Epithelial cell of proximal tubule (primary cell): ENCODE measurements around the gene HINT3. TPM values are rescaled to one million over a fixed set of nuclear protein-coding genes. Genes with fewer than 3 reads are reported as not detected.
"Not testable (repeated sequence)": the region's sequence is repeated elsewhere in the genome, so short reads cannot be mapped to it uniquely, and the experiment has no call there.

Source experiments
- DNase-seq: peaks from one replicate; pipeline ENCODE4 v3.0.0-alpha.2; 2011; ENCODE audit warnings: low read depth
- H3K4me3 ChIP-seq: 2 replicates; pipeline ENCODE4 v1.5.1; 2011; ENCODE audit warnings: low read depth, mild to moderate bottlenecking, low read length
- total RNA-seq: library from RNA; depleted of rRNA; stranded (reverse); fragments of >200 nt; gene quantifications from 2 replicates; pipeline ENCODE4 v1.2.3, GENCODE V29; 2015
- TF ChIP-seq, protein P1 (sequence below): conservative IDR thresholded peaks from 2 replicates; pipeline ENCODE4 v1.5.1; 2012; ENCODE audit warnings: low read depth, mild to moderate bottlenecking, low read length

The HINT3 gene
- total RNA-seq, 1 donor from 2014 or later: 12.8 TPM

DNA sequence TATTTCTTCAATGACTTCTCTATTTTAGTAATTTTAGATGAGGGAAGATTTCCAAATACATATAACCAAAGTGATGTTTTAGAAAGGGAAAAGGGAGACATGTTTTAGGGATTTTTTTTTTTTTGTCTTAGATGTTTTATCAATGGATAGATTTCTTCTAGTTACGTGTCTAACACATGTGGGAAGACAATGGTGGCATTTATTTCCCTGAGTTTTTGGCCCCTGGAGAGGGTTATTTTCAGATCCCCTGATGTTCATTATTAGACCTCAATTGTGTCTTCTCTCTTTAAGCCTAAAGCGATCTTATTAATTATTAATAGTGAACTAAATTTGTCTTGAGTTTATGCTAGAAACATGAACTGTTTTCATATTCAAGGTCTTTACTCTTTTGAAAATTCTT lies 60.0 kb downstream of the HINT3 start:
- H3K4me3 ChIP-seq: no peak overlapping the region
- TF ChIP-seq, protein P1, sequence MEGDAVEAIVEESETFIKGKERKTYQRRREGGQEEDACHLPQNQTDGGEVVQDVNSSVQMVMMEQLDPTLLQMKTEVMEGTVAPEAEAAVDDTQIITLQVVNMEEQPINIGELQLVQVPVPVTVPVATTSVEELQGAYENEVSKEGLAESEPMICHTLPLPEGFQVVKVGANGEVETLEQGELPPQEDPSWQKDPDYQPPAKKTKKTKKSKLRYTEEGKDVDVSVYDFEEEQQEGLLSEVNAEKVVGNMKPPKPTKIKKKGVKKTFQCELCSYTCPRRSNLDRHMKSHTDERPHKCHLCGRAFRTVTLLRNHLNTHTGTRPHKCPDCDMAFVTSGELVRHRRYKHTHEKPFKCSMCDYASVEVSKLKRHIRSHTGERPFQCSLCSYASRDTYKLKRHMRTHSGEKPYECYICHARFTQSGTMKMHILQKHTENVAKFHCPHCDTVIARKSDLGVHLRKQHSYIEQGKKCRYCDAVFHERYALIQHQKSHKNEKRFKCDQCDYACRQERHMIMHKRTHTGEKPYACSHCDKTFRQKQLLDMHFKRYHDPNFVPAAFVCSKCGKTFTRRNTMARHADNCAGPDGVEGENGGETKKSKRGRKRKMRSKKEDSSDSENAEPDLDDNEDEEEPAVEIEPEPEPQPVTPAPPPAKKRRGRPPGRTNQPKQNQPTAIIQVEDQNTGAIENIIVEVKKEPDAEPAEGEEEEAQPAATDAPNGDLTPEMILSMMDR: no peak
- DNase-seq: no peak

DNA sequence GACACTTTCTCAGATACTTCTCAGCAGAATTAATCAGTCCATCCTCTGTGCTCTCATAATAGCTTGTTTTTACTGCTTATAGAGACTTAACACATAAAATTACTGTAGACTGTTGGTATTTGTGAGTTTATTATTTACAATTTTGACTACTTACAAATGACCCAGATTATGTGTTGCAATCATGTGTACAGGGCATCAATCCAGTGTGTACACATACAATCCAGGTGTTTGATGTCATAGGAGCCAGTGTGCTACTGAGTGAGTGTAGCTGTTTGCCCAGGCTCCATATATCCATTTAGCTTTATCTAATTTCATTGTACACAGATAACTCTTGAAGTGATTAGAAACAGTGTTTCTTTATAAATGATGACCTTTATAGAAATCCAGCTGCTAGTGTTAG lies 61.1 kb downstream of the HINT3 start:
- no peak for DNase-seq
- no peak overlapping the region for H3K4me3 ChIP-seq
- TF ChIP-seq, protein P1: no peak

DNA sequence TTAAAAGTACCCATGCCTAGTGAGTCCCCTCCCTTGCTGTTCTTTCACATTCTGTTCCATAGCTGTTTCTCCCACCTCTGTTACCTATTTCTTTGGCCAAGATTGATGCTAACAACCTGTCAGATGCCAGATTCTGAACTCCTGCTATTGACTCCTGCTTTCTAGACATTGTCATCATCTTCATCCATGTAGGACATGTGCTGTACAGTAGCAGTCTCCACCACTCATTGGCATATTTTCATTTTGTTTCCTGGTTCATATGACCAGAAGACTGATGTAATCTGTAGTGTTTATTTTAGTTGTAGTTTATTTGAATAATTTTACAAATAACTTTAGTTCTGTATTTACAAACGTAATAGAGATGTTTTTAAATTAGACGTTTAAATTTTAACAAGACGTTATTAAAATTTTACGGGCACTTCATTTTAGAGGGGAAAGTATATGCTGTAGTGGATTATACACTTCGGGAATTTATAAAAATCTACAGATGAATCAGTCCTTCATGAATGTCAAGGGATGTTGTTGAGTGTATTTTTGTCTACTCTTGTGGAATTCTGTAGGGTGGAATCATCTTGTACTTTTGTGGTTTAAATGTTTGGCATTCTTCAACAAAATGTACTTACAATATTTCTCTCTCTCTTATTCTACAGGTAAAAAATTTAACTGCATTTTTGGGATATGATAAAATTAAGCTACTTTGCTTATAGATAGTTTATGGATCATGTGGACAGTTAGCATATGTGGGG lies 63.9 kb downstream of the HINT3 start:
- TF ChIP-seq, protein P1: no peak
- H3K4me3 ChIP-seq: no peak overlapping the region
- no peak for DNase-seq

DNA sequence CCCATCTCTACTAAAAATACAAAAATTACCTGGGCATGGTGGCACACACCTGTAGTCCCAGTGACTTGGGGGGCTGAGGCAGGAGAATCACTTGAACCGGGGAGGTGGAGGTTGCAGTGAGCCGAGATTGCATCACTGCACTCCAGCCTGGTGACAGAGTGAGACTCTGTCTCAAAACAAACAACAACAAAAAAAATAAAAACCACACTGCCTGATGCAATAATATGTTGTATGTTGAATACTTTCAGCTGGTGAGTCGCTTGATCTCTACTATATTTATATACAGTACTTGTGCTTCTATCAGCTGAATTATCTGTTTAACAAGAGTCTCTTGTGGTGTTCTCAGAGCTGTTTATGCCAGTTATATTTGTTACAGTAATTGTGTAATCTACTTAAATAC lies 66.9 kb downstream of the HINT3 start:
- not testable (repeated sequence) for DNase-seq, H3K4me3 ChIP-seq

DNA sequence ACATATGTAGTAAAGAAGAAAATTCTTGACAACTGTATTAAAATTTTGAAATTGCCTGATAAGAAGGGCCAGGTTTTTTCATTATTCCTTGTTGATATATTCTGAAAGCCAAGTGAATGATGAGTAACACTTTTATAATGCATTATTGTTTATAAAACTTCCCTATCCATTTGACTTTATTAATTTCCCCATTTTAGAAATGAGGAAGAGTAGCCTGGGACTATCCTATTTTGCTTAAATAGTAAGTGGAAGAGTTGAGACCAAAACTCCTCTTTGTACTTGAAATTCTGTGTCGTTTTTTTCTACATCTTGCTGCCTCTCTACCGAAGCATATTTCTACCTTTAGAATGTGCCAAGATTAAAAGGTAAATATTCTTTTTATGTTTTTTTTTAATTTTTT lies 69.4 kb downstream of the HINT3 start:
- DNase-seq: no peak
- TF ChIP-seq, protein P1: no peak
- H3K4me3 ChIP-seq: no peak overlapping the region

DNA sequence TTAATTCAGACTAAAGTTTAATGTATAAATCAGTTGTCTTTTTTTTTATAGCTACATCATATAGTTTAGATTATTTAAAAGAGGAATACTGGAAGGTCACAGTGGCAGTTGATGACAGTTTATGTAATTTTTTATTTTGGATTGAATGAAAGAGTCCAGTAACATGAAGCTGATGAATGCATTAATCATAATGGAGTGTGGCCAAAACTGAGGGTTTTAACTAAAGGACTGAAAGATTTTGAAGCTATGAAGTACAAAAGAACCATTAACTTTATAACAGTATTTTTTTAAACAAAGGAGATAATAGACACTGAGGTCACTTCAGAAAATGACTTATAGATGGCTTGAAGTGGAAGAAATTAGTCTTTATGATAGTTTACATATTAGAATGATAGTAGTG lies 71.0 kb downstream of the HINT3 start:
- DNase-seq: no peak
- no peak overlapping the region for H3K4me3 ChIP-seq
- TF ChIP-seq, protein P1: no peak

Other genes with a start within 250 kb of the HINT3 start
- gene HEY2, start 207.1 kb upstream of the HINT3 start, total RNA-seq: 0.36 TPM in 1 of 2 replicates, not detected in the other
- 8.2 and 8.3 TPM in 2 replicates for gene NCOA7, start 165.8 kb upstream of the HINT3 start, total RNA-seq
- gene TRMT11, start 29.8 kb downstream of the HINT3 start, total RNA-seq: 19.7 and 24.2 TPM in 2 replicates